ENCODE measurements around the gene ATP1A4. TPM values are rescaled to one million over a fixed set of nuclear protein-coding genes. Genes with fewer than 3 reads are reported as not detected.

Gene ATP1A4
- total RNA-seq, 6 experiments from 2014 or later = not detected

GRCh38 chr1:160157174-160157573, 5.8 kb downstream of the ATP1A4 start:
- peaks cover 22% of the 10 kb centered on the region for H3K27me3 Mint-ChIP-seq (ENCODE audit: insufficient read depth)
- no peaks in the 10 kb centered on the region for H3K9me3 Mint-ChIP-seq
- H3K4me1 Mint-ChIP-seq (ENCODE audit: low read depth) = no peaks in the 10 kb centered on the region
- H3K36me3 Mint-ChIP-seq (ENCODE audit: low read depth) = no peaks in the 10 kb centered on the region
- no peak for TF ChIP-seq CTCF (IDR thresholded peaks at IDR 0.05)
- H3K4me3 Mint-ChIP-seq = no peak overlapping the region
- no peak for DNase-seq
- H3K27ac Mint-ChIP-seq = no peak overlapping the region

- H3K9me3 Mint-ChIP-seq = no peaks in the 10 kb centered on the region
- no peaks in the 10 kb centered on the region for H3K36me3 Mint-ChIP-seq (ENCODE audit: low read depth)
- TF ChIP-seq CTCF (IDR thresholded peaks at IDR 0.05) = no peak
- H3K27ac Mint-ChIP-seq = no peak overlapping the region
- H3K4me3 Mint-ChIP-seq = no peak overlapping the region
- no peaks in the 10 kb centered on the region for H3K4me1 Mint-ChIP-seq (ENCODE audit: low read depth)
- H3K27me3 Mint-ChIP-seq (ENCODE audit: insufficient read depth) = peaks cover 22% of the 10 kb centered on the region
- DNase-seq = no peak
Measured at GRCh38 chr1:160158031-160158430, 6.6 kb downstream of the ATP1A4 start.

- no peak for DNase-seq
- Mint-ChIP-seq H3K4me1 (ENCODE audit: low read depth) (no peaks in the 10 kb centered on the region), H3K27ac (no peak overlapping the region), H3K27me3 (ENCODE audit: insufficient read depth) (peaks cover 25% of the 10 kb centered on the region), H3K36me3 (ENCODE audit: low read depth) (no peaks in the 10 kb centered on the region), H3K4me3 (no peak overlapping the region), H3K9me3 (no peaks in the 10 kb centered on the region)
- TF ChIP-seq CTCF (IDR thresholded peaks at IDR 0.05) = no peak
Measured at GRCh38 chr1:160158534-160158933, 7.1 kb downstream of the ATP1A4 start.

- Mint-ChIP-seq H3K27me3 (ENCODE audit: insufficient read depth) (peaks cover 27% of the 10 kb centered on the region), H3K4me3 (no peak overlapping the region), H3K4me1 (ENCODE audit: low read depth) (no peaks in the 10 kb centered on the region), H3K36me3 (ENCODE audit: low read depth) (no peaks in the 10 kb centered on the region), H3K27ac (no peak overlapping the region), H3K9me3 (no peaks in the 10 kb centered on the region)
- DNase-seq = peak; percentile 5
- no peak for TF ChIP-seq CTCF (IDR thresholded peaks at IDR 0.05)
Measured at GRCh38 chr1:160159846-160160245, 8.4 kb downstream of the ATP1A4 start.

GRCh38 chr1:160161965-160162705, 10.7 kb downstream of the ATP1A4 start:
- H3K27me3 Mint-ChIP-seq (ENCODE audit: insufficient read depth) = peaks cover 30% of the 10 kb centered on the region
- H3K27ac Mint-ChIP-seq = no peak overlapping the region
- H3K36me3 Mint-ChIP-seq (ENCODE audit: low read depth) = no peaks in the 10 kb centered on the region
- no peaks in the 10 kb centered on the region for H3K4me1 Mint-ChIP-seq (ENCODE audit: low read depth)
- H3K9me3 Mint-ChIP-seq = no peaks in the 10 kb centered on the region
- TF ChIP-seq CTCF (IDR thresholded peaks at IDR 0.05) = peak; percentile 59
- no peak overlapping the region for H3K4me3 Mint-ChIP-seq
- DNase-seq = no peak
